ENCODE results near the gene LGALS9.
"Not testable (repeated sequence)": the region's sequence is repeated elsewhere in the genome, so short reads cannot be mapped to it uniquely, and the experiment has no call there.

LGALS9 gene

GRCh38 chr17:27654136-27654535, 23.1 kb downstream of the LGALS9 start:
- DNase-seq (ENCODE audit: low read depth) = no peak

GRCh38 chr17:27654654-27655524, 23.9 kb downstream of the LGALS9 start:
- DNase-seq (ENCODE audit: low read depth) = no peak

GRCh38 chr17:27655525-27656111, 24.6 kb downstream of the LGALS9 start:
- not testable (repeated sequence) for DNase-seq (ENCODE audit: low read depth)

DNA sequence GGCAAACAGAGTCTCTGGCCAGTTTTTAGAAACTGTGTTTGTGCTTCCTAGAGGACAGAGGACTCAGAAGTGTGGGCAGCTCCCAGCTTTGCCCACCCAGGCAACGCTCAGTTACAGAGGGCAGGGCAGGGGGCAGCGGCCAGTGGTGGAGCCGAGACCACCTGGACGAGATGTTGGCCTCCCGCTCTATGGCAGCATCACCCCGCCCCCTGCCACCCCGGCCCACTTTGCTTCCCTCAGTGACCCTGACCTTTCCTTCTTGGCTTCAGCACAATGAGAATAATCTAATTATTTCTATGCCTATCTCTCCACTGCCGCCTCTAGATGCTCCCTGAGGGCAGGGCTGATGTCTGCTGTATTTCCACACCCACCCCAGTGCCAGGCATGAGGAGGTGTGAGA, 25.6 kb downstream of the LGALS9 start:
- DNase-seq (ENCODE audit: low read depth) = not testable (repeated sequence)

DNA sequence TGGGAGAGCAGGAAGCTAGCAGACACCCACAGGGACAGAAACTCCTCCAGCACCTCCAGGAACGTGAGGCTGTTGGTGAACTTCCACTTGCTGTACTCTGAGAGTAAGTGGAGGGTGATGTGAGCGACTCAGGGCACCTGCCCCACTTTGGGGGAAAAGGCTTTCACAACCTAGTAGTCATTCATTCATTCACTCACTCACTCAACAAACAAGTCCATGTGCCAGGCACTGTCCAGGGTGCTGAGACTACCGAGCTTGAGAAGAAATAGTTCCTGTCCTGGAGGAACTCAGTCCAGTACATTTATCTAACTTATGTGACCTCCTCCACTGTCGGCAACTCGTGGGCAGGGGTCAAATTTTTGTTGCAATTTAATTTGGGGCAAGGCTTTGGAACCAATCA, 26.6 kb downstream of the LGALS9 start:
- no peak for DNase-seq (ENCODE audit: low read depth)

- DNase-seq (ENCODE audit: low read depth) = no peak
These were observed 28.7 kb downstream of the LGALS9 start for GRCh38 chr17:27659683-27660082.

DNA sequence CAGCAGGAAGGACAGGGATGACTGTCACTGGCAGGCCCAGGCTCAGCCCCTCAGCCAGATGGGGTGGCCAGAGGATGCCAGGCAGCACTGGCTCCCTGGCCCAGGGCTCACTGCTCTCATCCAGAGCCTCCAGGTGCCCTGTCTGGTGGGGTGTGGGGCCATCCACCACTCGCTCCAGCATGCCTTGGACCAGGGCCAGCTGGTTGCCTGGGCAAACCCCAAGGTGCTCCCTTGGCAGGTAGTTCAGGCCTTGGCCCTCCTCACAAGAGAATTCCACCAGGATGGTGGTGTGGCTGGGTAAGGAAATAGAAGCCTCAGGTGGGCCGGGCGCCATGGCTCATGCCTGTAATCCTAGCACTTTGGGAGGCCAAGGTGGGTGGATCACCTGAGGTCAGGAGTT, 29.4 kb downstream of the LGALS9 start:
- DNase-seq (ENCODE audit: low read depth) = no peak

DNA sequence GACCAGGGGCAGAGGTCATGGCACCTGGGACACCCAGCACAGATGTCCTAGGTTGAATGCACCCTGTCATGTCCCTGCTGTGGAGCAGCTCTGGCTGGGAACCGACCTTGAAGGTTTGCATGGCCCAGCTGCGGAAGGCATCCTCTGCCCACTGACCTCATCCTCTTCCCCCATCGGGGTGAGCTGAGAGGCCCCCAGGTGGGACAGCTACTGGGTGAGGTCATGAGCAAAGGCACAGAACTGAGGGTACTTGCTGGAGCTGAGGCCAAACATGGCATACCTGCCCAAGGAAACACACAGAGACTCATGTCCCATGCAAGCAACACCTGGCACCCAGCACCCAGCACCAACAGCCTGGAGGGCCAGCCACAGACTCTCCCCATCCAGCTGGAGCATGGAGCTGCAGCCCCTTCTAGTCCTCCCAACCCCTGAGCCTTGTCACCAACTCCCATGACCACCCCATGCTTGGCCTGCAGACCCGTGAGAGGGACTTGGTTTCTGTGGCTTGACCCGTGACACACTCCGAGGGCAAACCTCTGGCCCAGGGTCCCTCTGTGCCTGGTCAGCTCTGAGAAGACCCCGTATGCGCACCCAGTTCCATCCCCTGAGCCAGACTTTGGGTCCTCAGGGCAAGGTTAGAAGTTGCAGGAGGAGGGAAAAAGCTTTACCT, 33.1 kb downstream of the LGALS9 start:
- DNase-seq (ENCODE audit: low read depth) = no peak

GRCh38 chr17:27664606-27664965, 33.6 kb downstream of the LGALS9 start:
- DNase-seq (ENCODE audit: low read depth) = no peak

- no peak for DNase-seq (ENCODE audit: low read depth)
These were observed 34.6 kb downstream of the LGALS9 start for GRCh38 chr17:27665549-27665948.

GRCh38 chr17:27666270-27666669, 35.3 kb downstream of the LGALS9 start:
- DNase-seq (ENCODE audit: low read depth) = not testable (repeated sequence)

DNA sequence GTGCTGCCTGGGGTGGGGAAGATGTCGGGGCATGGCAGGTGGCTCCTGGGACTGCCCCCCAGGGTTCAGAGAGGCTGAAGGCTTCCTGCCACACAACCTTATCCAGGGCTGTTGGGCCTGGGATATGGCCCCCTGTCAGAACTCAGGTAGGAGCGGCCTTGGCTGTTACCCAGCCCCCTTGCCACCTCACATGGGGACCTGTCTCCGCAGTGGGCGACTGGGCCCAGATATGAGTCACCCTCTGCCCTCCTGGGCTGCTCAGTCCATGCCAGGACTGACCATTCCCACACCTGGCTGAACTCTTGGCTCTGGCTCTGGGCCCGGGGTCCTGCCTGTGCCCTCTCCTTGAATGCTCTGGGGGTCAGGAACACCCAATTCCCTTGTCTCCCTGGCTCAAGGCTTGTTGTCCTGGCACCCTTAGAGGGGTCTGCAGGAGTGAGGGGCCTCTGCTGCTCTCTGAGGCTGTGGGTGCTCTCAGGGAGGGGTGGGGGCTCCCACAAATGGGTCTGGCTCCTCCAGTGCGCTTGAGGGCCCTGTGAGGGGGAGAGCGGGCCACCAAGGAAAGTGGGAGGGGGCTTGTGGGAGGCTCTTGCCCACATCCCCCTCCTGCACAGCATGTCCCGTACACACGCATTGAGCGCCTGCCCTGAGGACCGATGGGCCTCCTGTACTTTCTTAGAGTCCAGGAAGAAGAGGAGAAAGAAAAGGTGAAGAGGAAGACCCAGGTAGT, 36.0 kb downstream of the LGALS9 start:
- DNase-seq (ENCODE audit: low read depth) = no peak

DNA sequence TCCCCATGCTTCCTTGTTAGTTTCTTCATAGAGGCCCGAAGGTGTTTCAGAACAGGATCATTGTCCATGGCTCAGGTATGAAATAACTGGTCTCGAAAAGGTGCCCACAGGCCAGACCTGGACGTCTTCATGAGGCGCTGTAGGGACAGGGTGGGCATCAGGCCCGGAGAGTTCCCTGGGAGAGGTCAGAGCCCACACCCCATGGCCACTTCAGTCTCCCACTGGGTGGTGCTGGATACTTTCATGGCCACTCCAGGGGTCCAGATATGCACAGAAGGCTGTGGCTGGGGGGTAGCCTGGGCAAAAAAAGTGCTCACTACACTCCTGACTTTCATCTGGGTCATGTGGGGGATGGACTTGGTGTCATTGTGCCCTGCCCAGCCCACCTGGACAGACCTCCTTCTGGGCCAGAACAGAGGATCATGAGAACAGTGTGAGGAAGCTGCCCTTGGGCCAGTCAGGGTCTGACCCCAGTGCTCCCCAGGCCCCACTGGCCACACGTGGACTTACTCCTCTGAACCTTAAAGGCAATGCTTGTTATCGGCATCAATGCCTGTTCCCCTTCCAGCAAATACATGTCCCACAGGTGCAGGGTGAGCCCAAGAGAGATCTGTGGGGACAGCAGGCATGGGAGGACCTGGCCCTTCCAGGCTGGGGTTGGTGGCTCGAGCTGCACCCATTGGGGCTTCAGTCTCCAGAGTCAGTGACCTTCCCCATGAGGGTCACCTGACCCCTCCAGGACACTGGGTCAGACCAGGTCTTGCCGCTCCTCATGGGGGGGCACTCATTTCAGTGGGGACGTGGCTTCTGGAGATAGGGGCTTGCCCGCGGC, 36.9 kb downstream of the LGALS9 start:
- DNase-seq (ENCODE audit: low read depth) = no peak

DNA sequence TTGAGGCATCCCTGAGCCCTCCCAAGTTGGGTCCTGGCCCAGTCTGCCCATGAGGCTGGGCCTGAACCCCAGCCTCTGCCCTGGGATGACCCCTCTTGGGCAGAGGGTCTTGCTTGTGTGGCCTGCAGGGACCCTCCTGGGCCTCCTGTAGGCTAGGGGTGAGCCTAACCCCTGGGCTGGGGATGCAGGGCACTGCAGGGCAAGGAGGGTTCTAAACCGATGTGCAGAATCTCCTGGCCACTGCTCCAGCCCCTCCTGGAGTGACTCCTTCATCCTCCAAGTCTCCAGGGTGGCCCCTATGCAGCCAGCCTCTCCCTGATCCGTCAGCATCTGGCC, 37.5 kb downstream of the LGALS9 start:
- DNase-seq (ENCODE audit: low read depth) = no peak

DNA sequence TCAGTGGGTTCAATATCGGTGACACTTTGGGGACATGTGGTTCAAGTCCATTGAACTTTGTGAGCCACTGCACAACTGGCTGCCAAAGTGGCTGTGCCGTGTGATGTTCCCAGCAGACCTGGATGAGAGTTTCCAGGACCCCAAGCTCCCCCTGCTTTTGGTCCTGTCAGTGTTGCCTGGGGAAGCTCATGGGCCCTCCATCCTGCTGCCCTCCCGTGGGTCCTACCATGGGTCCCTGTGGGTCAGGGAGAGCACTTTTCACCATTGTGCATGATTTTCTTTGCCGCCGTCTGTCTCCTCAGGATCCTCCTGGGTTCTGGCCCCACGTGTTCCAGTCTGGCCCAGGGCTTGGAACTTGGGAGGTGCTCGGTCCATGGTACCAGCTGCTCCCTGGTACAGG, 38.1 kb downstream of the LGALS9 start:
- DNase-seq (ENCODE audit: low read depth) = no peak

DNA sequence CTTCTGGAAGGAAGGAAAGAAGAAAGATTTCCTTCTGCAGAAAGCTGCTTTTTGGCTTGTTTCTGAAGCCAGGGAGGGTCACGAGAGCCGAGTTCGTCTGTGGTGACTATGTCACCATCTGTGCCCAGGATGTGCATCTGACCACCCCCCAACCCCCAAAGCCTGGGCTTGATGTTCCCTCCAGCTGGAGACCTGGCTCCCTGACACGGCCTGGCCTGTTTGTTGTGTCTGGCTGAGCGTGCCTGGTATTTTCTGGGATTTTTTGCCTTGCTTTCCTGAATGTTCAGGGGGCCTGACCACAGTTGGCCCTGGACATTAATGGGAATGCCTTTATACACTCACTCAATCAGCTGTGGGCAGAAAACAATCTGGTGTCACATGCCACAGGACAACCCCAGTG, 38.9 kb downstream of the LGALS9 start:
- no peak for DNase-seq (ENCODE audit: low read depth)

GRCh38 chr17:27670791-27671590, 40.0 kb downstream of the LGALS9 start:
- DNase-seq (ENCODE audit: low read depth) = no peak

DNA sequence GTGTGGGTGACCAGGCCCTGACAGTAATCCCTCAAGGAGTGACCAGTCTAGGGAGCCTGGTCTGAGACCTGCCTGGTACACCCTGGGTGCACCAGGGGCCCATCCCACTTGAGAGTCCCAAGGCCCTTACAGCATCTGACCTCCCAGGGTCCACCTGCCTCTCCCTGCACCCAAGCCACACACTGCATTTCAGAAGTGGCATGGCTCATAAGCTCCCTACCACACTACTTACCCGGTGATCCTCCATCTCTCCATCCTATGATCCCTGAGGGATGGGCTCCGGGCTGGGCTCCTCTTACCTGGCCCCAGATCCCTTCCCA, 40.6 kb downstream of the LGALS9 start:
- DNase-seq (ENCODE audit: low read depth) = no peak

- DNase-seq (ENCODE audit: low read depth) = not testable (repeated sequence)
These were observed 41.0 kb downstream of the LGALS9 start for GRCh38 chr17:27671977-27672480.

DNA sequence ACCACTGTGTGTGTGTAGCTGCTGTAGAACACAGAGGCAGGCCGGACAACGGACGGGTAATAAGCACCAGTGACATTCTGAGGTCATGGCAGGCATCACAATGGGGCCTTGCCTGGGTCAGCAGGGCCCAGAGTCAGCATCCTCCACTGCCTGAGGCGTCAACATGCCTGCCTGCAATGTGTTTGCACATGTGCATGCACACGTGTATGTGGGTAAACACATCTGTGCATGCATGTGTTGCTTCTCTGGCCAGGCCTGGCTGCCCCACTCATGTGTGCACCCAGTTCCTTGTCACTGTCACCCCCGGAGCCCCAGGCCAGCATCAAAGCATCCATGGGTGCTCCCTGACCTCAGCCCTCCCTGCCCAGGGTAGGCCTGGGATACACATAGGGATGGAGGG, 43.3 kb downstream of the LGALS9 start:
- DNase-seq (ENCODE audit: low read depth) = no peak

DNA sequence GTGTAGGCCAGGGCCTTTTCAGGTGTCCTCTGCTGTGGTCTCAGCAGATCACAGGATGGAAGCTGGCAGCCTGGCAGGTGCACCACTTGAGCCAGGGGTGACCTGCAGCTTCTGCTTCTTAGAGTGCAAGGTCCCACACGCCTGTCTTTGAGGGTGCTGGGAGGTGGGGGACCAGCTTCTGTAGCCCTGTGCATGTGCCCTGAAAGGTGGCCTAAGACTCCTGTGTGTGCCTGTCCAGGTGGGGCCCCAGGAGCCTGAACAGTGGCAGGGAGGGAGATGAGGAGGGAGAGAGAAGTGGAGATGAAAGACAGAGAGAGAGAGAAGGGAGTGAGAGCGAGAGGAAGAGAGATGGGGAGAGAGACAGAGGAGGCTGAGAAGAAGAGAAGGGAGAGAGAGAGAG, 46.2 kb downstream of the LGALS9 start:
- DNase-seq (ENCODE audit: low read depth) = no peak
